ENCODE results near the gene PER1. TPM values are rescaled to one million over a fixed set of nuclear protein-coding genes. Genes with fewer than 3 reads are reported as not detected.

Gene PER1
- total and polyA plus RNA-seq, 2 of the 8 experiments (the other 6 are each of a cell fraction or from before 2014, with no cell fraction given) = 9.6 to 38.0 TPM

DNA sequence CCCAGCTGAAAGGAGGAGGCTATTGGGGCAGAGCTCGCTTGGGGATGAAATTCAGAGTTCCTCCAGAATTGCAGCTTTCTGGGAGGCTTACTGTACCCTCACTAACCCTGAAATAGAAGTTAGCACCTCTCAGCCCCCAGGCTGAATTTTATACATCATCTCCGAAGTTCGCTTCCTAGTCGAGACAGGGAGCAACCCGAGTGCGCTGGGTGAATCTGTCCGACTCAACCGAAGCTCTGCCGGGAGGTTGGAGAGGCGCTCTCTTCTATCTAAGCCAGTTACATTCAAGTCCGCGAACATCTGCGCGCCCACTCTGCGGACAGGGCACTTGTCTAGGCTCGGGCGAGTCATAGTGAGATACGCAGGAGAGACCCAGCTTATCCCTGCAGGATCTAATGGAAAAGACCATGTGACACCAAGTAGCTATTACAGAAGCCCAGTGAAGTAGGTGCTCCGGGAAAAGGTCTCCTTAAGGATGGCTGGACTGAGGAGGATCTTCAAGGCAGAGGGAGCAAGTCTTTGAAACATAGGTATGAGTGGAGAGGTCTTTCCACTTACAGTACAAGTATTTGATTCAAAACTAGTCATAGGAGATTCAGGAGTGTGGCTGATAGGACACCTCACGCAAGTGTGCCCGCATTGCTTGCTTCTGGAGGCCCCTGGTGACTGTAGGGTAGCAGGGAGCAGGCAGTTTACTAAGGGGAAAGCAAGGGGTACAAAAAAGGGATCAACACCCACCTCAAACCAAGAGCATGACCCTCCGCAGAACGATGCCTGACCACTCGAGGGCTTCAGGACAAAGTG lies 27.7 kb downstream of the PER1 start:
- Histone ChIP-seq H4K20me1 (replicated peaks in 1 of 2; ENCODE audit: control insufficient read depth in 1 of 2, insufficient read depth in 2 of 2, low read length in 2 of 2) (peaks cover 3 to 5% of the 10 kb centered on the region in 2 experiments), H3K27me3 (replicated peaks in 1 of 4; ENCODE audit: control insufficient read depth in 3 of 4, extremely low read depth in 1 of 4, insufficient read depth in 3 of 4, low read length in 3 of 4) (peaks cover 30 to 54% (median 51%) of the 10 kb centered on the region in 4 experiments), H4K91ac (replicated peaks; ENCODE audit: insufficient read length, low read length) (no peak overlapping the region), H3K27ac (ENCODE audit: low read depth, low read length) (no peak overlapping the region), H3K4me3 (ENCODE audit: extremely low read depth in 1 of 4, insufficient read depth in 2 of 4, low read depth in 3 of 4, low read length in 4 of 4) (peak overlapping the region; percentile 54 to 89 (median 82)), H2BK12ac (ENCODE audit: low read depth, low read length) (no peak overlapping the region), H2BK20ac (ENCODE audit: low read length) (no peak overlapping the region), H2BK5ac (ENCODE audit: low read depth, low read length) (no peak overlapping the region), H3K79me2 (ENCODE audit: control insufficient read depth in 1 of 2, insufficient read depth in 2 of 2, low read length in 2 of 2) (no peaks in the 10 kb centered on the region), H3K4me2 (ENCODE audit: insufficient read depth in 1 of 2, low read depth in 2 of 2, low read length in 2 of 2) (peak overlapping the region; percentile 88 to 93), H3K9ac (replicated peaks in 1 of 4; ENCODE audit: extremely low read depth in 1 of 4, low read depth in 3 of 4, low read length in 3 of 4) (no peak overlapping the region), H3K18ac (ENCODE audit: extremely low read depth, low read length) (no peak overlapping the region), H2BK15ac (ENCODE audit: low read length) (no peak overlapping the region), H4K5ac (ENCODE audit: insufficient read length, low read depth, low read length) (no peak overlapping the region), H3K14ac (ENCODE audit: insufficient read length) (no peak overlapping the region), H4K8ac (ENCODE audit: extremely low read depth, insufficient read depth, low read length) (no peak overlapping the region; the same call in 1 of the 2 replicates), H3K4me1 (replicated peaks in 1 of 4; ENCODE audit: control insufficient read depth in 3 of 4, insufficient read depth in 4 of 4, low read length in 3 of 4) (peaks cover 0 to 24% (median 13%) of the 10 kb centered on the region in 4 experiments; a peak in 6 of 7 replicates), H3K9me3 (ENCODE audit: insufficient read depth in 2 of 2, low read depth in 1 of 2, low read length in 1 of 2) (no peaks in the 10 kb centered on the region), H3K79me1 (ENCODE audit: low read depth, low read length) (no peaks in the 10 kb centered on the region), H3K36me3 (ENCODE audit: control insufficient read depth in 2 of 4, insufficient read depth in 4 of 4, low read length in 3 of 4) (no peaks in the 10 kb centered on the region), H2AFZ (ENCODE audit: low read length) (no peak overlapping the region), H3K56ac (replicated peaks; ENCODE audit: insufficient read length, low read depth, low read length) (no peak overlapping the region), H3K23me2 (ENCODE audit: low read depth, low read length) (peaks cover 41% of the 10 kb centered on the region), H2BK120ac (replicated peaks; ENCODE audit: low read depth, low read length) (no peak overlapping the region), H3K23ac (ENCODE audit: insufficient read length) (no peak overlapping the region), H2AK5ac (ENCODE audit: low read depth, low read length) (no peak overlapping the region), H3K4ac (replicated peaks; ENCODE audit: insufficient read length, low read depth, low read length) (no peak overlapping the region)
- TF ChIP-seq SP4 (IDR thresholded peaks at IDR 0.05; ENCODE audit: low read length) (no peak), EZH2 (IDR thresholded peaks at IDR 0.05; ENCODE audit: low read depth, low read length, severe bottlenecking) (peak; percentile 54), TCF12 (IDR thresholded peaks at IDR 0.05; ENCODE audit: low read depth, low read length) (0 out of 2 replicates have a peak, but pooled peaks have one; percentile 1), TAF7 (optimal IDR thresholded peaks at IDR 0.05; ENCODE audit: borderline replicate concordance, low read depth, low read length) (no peak), SUZ12 (IDR thresholded peaks at IDR 0.05; ENCODE audit: low read length) (peak; percentile 30; the same call in 1 of the 2 replicates)
- 7% methylated on average over 24 of the region's 24 CpGs; no CpG with 5 or more reads in 1 of the 2 experiments for WGBS, 2 experiments (ENCODE audit: extremely low coverage in 1 of 2, insufficient coverage in 1 of 2, insufficient read length in 1 of 2, insufficient replicate concordance in 2 of 2, low coverage in 1 of 2, low lambda C conversion rate in 2 of 2, missing lambda C conversion rate in 1 of 2)
- DNase-seq (ENCODE audit: low read depth in 1 of 2, low spot score in 2 of 2) (peak in 1 of 2 experiments; percentile 55), FAIRE-seq (no peak)
- POLR2A ChIA-PET (ENCODE audit: partially characterized antibody) = interaction anchor here (1.1 to 7.6 kb wide), 6 partner anchors 9 to 103 kb away, joined by 3 to 49 read pairs (median 14); no protein-coding TSS in a partner anchor
- CTCF ChIA-PET (ENCODE audit: partially characterized antibody) = interaction anchor here (0.8 to 2.3 kb wide), 10 partner anchors 9 to 109 kb away, joined by 3 to 10 read pairs (median 4); no protein-coding TSS in a partner anchor

All from H1 (cell line).